Superior temporal gyrus (tissue), 1 donor: Measurements from ENCODE around the gene ARHGAP35.
"Not testable (repeated sequence)": the region's sequence is repeated elsewhere in the genome, so short reads cannot be mapped to it uniquely, and the experiment has no call there.

Experiments used
- DNase-seq: peaks from one replicate; pipeline ENCODE4 v3.0.0-alpha.2; 2016; ENCODE audit errors: extremely low spot score

ARHGAP35 gene

DNA sequence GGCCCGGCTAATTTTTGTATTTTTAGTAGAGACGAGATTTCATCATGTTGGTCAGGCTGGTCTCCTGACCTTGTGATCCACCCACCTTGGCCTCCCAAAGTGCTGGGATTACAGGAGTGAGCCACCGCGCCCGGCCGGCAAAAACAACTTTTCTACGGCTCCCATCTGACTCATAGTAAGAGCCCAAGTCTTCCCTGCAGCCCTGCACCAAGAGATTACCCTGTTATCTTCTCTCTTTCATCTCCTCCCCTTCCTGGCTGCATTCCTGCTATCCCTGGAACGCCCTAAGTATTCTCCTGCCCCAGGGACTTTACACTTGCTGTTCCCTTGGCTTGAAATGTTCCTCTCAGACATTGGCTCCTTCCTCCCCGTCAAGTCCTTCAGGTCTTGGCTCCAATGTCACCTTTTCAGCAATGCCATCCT, 16.7 kb upstream of the ARHGAP35 start:
- no peak for DNase-seq

- no peak for DNase-seq
Observed at GRCh38 chr19:46845959-46846459, 14.8 kb upstream of the ARHGAP35 start.

GRCh38 chr19:46847528-46847927, 13.3 kb upstream of the ARHGAP35 start:
- no peak for DNase-seq

DNA sequence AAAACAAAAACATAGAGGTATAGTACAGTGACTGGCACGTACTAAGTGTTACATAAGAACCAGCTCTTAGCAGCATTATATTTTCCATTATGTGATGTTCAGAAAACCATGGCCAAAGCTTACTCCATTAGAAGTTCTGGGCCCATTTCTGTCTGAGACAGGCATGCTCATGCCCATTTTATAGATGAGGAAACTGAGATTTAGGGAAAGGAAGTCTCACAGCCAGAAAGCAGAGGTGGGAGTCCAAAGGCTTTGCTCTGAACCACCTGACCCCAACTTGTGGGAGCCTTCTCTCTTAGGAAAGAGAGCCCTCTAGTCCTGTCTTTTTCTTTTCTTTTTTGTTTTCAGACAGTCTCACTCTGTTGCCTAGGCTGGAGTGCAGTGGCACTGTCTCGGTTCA, 12.4 kb upstream of the ARHGAP35 start:
- no peak for DNase-seq

- DNase-seq, result peak; percentile 2
Observed at GRCh38 chr19:46849610-46850009, 11.2 kb upstream of the ARHGAP35 start.

DNA sequence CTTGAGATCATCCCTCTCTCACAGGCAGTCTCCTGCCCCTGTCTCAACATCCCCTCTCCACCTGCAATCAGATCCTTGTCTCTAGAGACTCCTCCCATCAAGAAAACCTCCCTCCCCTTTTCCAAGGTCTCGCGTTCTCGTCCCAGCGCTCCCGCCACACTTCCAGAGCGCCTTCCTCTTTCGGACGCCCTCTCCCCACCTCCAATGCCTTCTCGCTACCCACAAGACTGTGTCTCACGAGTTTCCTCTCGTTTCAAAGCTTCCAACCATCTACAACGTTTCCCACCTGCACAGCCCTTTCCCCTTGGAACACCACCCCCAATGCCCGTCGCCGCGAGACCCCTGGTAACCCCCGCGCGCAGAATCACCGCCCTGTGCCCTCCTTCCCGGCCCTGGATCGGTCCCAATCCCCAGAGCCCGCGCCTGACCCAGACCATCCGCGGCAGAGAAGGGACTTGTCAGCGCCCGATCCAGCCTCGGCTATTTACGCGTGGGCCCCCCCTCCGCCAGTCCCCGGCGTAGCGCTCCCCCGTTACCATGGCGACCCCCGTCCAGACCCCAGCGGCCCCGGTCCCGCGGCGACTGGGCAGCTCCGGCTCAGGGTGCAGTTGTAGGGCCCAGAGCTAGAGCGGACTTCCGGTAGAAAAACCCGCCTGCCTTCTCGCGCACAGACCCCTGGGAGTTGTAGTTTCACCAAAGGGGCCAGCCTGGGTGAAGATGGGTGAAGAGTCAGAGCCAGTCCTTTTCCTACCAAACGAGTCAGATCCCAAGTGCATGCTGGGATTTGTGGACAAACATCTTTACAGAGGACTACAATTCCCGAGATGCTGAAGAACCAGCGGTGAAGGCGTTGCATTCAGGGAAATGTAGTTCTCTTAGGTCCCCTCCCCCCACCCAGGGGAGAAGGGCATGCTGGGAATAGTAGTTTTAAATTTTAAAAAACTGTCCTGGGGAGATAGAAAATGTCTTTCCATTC, 10.3 kb upstream of the ARHGAP35 start, which contains the start of gene AP2S1:
Gene AP2S1 (minus strand): TSS at position 619 of the 976 bp plus-strand sequence. CDS start 80 bp downstream, at position 539.
- DNase-seq, result peak; percentile 100

- peak; percentile 2 for DNase-seq
Observed at GRCh38 chr19:46852830-46853229, 8.0 kb upstream of the ARHGAP35 start.

DNA sequence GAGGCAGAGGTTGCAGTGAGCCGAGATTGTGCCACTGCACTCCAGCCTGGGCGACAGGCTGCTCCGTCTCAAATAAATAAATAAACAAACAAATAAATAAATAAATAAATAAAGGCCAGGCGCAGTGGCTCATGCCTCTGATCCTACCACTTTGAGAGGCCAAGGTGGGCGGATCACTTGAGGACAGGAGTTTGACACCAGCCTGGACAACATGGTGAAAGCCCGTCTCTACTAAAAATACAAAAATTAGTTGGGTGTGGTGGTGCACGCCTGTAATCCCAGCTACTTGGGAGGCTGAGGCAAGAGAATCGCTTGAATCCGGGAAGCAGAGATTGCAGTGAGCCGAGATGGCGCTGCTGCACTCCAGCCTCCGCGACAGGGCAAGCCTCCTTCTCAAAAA, 6.1 kb upstream of the ARHGAP35 start:
- not testable (repeated sequence) for DNase-seq

- DNase-seq, result peak; percentile 99
Observed at GRCh38 chr19:46856062-46857022, 4.5 kb upstream of the ARHGAP35 start.

DNA sequence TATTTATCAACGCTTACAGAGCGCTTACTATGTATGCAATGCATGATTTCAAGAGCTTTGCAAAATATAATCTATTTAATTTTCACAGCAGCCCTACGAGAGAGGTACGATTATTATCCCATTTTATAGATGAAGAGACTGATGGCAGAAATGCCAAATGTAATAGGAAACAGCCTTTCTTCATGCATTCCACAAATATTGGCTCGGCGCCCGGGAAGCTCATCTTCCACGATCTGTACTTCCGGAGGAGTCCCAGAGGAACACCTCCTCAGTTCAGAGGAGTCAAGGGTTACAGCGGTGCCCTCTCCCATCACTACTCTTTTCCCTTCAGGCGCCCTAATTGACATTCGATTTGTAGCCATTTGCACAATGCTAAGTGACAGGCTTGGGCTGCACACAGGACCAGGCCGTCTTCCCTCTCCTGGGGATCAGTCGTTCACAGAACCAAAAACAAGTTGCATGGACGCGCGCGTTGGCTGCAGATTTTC, 1.1 kb upstream of the ARHGAP35 start:
- DNase-seq, result no peak

DNA sequence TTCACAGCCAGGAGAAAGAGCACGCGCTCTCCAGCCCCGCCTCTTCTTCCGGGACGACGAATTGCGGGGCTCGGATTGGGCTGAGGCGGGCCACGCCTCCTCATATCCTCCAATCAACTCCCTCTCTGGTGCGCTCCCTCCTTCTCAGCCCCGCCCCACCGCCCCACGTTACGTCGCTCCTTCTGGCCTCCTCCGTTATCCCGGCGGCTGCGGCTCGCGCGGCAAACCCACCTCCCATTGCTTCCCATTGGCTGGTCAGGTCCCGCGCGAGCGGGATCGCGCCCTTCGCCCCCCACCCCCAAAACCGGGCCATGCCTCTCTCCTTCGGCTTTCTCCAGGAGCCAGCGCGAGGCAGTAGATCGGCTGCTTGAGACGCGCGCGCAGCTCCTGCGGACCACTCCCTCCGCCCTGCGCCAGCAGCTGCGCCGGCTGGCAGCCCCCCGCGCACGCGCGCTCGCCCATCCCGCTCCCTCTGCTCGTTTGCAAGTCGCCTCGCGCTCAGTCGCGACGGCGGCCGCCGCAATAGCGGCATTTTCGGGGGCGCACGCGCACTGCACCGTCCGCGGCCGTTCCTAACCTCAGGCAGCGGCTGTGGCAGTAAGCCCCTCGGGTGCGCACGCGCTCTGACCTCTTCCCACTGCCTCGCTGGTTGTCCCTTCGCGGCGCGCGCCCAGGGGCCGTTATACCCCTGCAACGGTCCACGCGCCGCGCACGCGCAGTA, 512 bp upstream of the ARHGAP35 start:
- DNase-seq, result peak; percentile 98

DNA sequence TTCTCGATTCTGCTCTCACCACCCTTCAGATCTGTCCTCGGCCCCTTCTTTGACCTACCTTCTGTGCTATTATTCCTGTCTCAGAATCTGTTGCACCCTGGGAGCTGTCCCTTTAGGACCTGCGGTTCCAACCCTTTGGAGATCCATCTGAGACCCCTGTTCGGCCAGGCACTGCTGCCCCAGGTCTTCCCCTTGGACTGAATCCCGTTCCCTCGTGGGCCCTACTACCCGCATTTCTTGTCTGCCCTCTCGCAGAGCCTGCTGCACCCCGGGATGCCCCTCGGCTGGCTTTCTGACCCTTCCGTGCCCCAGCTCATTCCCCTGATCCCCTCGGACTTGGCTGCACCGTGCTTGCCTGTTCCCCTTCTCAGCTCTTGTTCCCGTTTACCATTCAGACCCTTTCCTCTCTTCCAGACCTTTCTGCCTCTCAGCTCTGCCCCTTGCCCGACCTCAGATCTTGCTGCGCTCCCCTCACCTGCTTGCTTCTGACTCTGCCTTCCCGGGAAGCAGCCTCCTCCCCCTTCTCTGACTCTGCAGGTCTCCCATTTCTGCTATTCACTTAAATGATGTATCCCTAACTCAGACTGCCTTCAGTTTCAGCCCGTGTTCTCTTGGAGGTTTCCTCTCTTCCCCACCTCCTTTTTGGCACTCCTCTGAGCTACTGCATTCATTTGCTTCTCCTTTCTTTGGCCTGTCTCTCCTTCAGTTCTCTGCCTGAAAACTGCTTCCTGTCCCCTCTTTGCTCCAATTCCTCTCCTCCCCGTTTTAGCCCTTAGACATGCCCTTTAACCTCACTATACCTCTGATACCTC, 1.1 kb downstream of the ARHGAP35 start:
- DNase-seq, result peak; percentile 39

GRCh38 chr19:46862503-46862834, 1.7 kb downstream of the ARHGAP35 start:
- no peak for DNase-seq

DNA sequence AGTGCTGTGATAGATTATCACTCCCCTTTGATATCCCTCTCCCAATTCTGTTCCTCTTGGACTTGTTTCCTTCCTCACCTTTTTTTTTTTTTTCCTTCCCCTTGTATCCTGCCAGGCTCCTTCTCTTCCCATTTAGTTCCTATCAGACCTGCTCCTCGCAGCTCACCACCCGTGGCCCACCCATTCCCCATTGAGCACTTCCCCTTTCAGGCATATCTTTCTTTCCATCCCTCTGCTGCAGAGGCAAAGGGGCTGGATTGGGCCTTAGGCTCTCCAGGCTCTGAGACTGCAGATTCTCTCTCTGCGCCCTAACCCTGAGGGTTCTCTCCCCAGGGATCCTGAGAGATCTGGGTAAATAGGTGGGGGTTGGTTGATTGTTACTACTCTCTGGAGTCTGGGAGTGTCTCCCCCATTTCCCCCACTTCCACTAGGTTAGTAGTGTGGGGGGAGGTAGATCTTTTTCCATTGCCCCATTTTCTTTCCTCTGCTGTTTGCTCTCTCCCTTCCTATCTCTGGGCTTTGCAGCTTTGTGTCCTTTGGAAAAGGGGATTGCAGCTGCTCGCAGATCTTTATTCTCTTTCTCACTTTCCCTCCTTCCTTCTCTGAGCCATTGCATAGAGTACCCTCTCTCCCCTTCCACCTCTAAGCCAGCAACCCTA, 2.3 kb downstream of the ARHGAP35 start:
- peak; percentile 37 for DNase-seq

DNA sequence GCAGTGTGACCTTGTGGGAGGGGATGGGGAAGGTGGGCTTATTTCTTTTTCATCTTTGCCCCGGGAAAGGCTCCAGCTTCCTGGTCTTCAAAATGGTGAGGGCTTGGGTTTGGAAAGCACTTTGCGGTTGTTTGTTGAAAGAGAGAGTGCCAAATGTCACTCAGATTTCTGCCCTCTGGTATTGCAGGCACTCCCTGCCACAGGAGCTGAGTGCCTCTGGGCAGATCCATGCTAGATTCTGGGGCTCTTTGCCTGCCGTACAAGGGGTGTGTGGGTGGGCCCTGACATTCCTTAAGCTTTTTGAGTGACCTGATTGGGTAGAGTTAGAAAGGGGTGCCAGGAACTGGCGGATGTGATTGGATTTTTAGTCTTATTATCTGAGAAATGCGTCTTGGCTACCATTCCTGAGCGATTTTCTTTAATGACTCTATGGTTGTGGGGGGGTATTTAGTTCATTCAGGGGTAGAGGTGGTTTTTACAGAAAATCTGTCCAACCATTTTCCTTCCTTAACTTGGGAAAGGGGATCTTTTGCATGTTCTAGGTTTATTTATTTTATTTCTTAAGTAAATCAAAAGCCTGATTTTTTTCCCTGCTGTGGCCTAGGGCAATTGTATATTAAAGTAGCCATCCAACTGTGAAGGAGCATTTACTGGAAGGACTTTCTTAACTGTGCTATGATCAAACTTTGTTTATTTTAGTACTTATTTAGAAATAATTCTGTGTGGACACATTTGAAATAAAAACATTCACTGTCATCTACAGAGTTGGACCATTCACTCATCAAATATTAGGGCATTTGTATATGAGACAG, 3.2 kb downstream of the ARHGAP35 start:
- DNase-seq, result peak; percentile 59

GRCh38 chr19:46866407-46867136, 5.8 kb downstream of the ARHGAP35 start:
- DNase-seq, result no peak

DNA sequence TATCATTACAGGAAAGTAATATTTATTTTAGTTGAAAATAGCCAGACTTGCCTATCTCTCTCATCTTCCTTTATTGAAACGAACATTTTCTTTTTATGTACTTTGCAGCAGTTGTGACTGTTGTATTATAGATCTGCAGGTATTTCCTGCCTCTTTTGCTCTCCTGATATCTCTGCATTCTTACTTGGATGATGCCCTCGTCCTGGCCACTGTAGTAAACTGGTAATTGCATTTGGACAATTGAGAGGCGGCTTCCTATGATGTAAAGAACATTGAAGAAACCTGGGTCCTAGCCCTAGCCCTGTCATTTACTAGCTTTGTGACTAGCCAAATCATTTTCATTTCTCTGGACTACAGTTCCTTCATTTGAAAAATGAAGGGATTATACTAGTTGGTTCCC, 6.4 kb downstream of the ARHGAP35 start:
- DNase-seq, result no peak
